Neural cell (in vitro differentiated cells): ENCODE measurements around the gene ZNF768. TPM values are rescaled to one million over a fixed set of nuclear protein-coding genes. Genes with fewer than 3 reads are reported as not detected.
A peak's percentile ranks its signal among the peaks of the same experiment; 100 is the strongest.

Source experiments
- H2AFZ ChIP-seq: fragments of 200-600, 300-800 bp; sonication (generic), shearing (Covaris generic); 2 replicates; pipeline ENCODE4 v1.6.0; 2014; ENCODE audit warnings: low read depth, mild to moderate bottlenecking, antibody characterized with exemption, low read length, moderate library complexity
- H3F3A ChIP-seq: fragments of 200-600 bp; shearing (Covaris generic); 2 replicates; pipeline ENCODE4 v1.6.1; 2016; ENCODE audit warnings: mild to moderate bottlenecking, moderate library complexity, mixed read lengths, antibody characterized with exemption, low read length; ENCODE audit not compliant: insufficient read depth, poor library complexity, severe bottlenecking
- H3K27ac ChIP-seq: fragments of 200-600, 300-800 bp; sonication (generic), shearing (Covaris generic); 2 replicates; pipeline ENCODE4 v1.5.1; 2014; ENCODE audit warnings: mild to moderate bottlenecking, low read length, moderate library complexity
- H3K27me3 ChIP-seq: fragments of 300-800, 200-600 bp; sonication (generic), shearing (Covaris generic); 2 replicates; pipeline ENCODE4 v1.6.0; 2014; ENCODE audit warnings: mild to moderate bottlenecking, low read depth, low read length, moderate library complexity; ENCODE audit not compliant: insufficient read depth
- H3K36me3 ChIP-seq: fragments of 300-800, 200-600 bp; sonication (generic), shearing (Covaris generic); 2 replicates; pipeline ENCODE4 v1.5.1; 2014; ENCODE audit warnings: mild to moderate bottlenecking, antibody characterized with exemption, low read length, moderate library complexity; ENCODE audit not compliant: insufficient read depth
- H3K4me2 ChIP-seq: fragments of 300-800, 200-600 bp; sonication (generic), shearing (Covaris generic); 2 replicates; pipeline ENCODE4 v1.6.0; 2014; ENCODE audit warnings: mild to moderate bottlenecking, low read length
- H3K4me3 ChIP-seq: fragments of 300-800, 200-600 bp; sonication (generic), shearing (Covaris generic); 2 replicates; pipeline ENCODE4 v1.5.1; 2014; ENCODE audit warnings: mild to moderate bottlenecking, low read length, moderate library complexity
- H3K79me2 ChIP-seq: fragments of 200-600 bp; shearing (Covaris generic); replicated peaks from 2 replicates; pipeline ENCODE4 v1.6.0; 2014; ENCODE audit warnings: mild to moderate bottlenecking, low read length, moderate library complexity; ENCODE audit not compliant: insufficient read depth
- H3K9ac ChIP-seq: fragments of 300-800, 200-600 bp; sonication (generic), shearing (Covaris generic); 2 replicates; pipeline ENCODE4 v1.6.1; 2016; ENCODE audit warnings: mild to moderate bottlenecking, low read length, mixed read lengths
- H3K9me2 ChIP-seq: fragments of 200-600 bp; shearing (Covaris generic); 2 replicates; pipeline ENCODE4 v1.6.1; 2016; ENCODE audit warnings: mild to moderate bottlenecking, low read length, mixed read lengths; ENCODE audit not compliant: insufficient read depth
- H3K9me3 ChIP-seq: fragments of 200-600, 300-800 bp; sonication (generic), shearing (Covaris generic); 2 replicates; pipeline ENCODE4 v1.6.1; 2016; ENCODE audit warnings: mild to moderate bottlenecking, mixed run types, low read length, moderate library complexity, mixed read lengths
- H4K20me1 ChIP-seq: fragments of 200-600 bp; shearing (Covaris generic); 2 replicates; pipeline ENCODE4 v1.6.1; 2016; ENCODE audit warnings: mild to moderate bottlenecking, mixed run types; ENCODE audit not compliant: insufficient read depth
- EP300 ChIP-seq: fragments of 450-650 bp; conservative IDR thresholded peaks from 2 replicates; pipeline ENCODE4 v1.6.1; 2014; ENCODE audit warnings: antibody characterized with exemption, mild to moderate bottlenecking, moderate library complexity; ENCODE audit not compliant: poor library complexity, severe bottlenecking
- EZH2 ChIP-seq: fragments of 200-600, 300-800 bp; shearing (Covaris generic), sonication (generic); IDR thresholded peaks from 2 replicates; pipeline ENCODE4 v1.6.1; 2014; ENCODE audit warnings: antibody characterized with exemption, low read length, borderline replicate concordance, mild to moderate bottlenecking; ENCODE audit not compliant: insufficient read depth, poor library complexity, severe bottlenecking
- MXI1 ChIP-seq: fragments of 450-650 bp; conservative IDR thresholded peaks from 2 replicates; pipeline ENCODE4 v1.6.1; 2014; ENCODE audit warnings: antibody characterized with exemption, mild to moderate bottlenecking; ENCODE audit not compliant: poor library complexity, severe bottlenecking
- POLR2AphosphoS5 ChIP-seq: IDR thresholded peaks from 2 replicates; pipeline ENCODE4 v1.6.1; 2012
- RAD21 ChIP-seq: fragments of 450-650 bp; conservative IDR thresholded peaks from 2 replicates; pipeline ENCODE4 v1.6.1; 2014; ENCODE audit warnings: antibody characterized with exemption, mild to moderate bottlenecking, moderate library complexity
- SMC3 ChIP-seq: fragments of 450-650 bp; conservative IDR thresholded peaks from 2 replicates; pipeline ENCODE4 v1.6.1; 2014; ENCODE audit warnings: antibody characterized with exemption, mild to moderate bottlenecking, moderate library complexity; ENCODE audit not compliant: poor library complexity
- TAF1 ChIP-seq: IDR thresholded peaks from 2 replicates; pipeline ENCODE4 v1.6.1; 2012; ENCODE audit warnings: low read depth
- polyA plus RNA-seq: library from polyadenylated mRNA; depleted of rRNA; stranded (reverse); fragments of >200 nt; gene quantifications from 2 replicates; pipeline ENCODE4 v1.2.3, GENCODE V29; 2014
- TF ChIP-seq, protein P1 (sequence below): fragments of 450-650 bp; IDR thresholded peaks from 2 replicates; pipeline ENCODE4 v1.5.1; 2014; ENCODE audit warnings: antibody characterized with exemption, mild to moderate bottlenecking, moderate library complexity; ENCODE audit not compliant: poor library complexity, severe bottlenecking
- TF ChIP-seq, protein P2 (sequence below): IDR thresholded peaks from 2 replicates; pipeline ENCODE4 v1.6.1; 2012; ENCODE audit warnings: borderline replicate concordance

Gene ZNF768
- polyA plus RNA-seq, 1 donor from 2014 or later: 54.4 TPM

DNA sequence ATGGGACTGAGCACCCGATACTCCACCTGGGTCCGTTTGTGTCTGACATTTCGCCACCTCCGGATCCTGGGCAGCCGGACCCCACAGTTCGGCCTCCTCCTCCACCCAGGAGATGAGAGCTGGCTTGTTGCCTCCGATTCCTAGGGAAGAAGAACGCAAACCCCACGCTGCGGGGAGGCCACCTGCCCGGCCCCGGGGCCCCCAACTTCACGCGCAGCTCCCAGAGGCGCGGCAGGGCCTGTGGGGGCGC is 31.3 kb upstream of the ZNF768 start:
- no peak for TF ChIP-seq MXI1
- TF ChIP-seq, protein P1, sequence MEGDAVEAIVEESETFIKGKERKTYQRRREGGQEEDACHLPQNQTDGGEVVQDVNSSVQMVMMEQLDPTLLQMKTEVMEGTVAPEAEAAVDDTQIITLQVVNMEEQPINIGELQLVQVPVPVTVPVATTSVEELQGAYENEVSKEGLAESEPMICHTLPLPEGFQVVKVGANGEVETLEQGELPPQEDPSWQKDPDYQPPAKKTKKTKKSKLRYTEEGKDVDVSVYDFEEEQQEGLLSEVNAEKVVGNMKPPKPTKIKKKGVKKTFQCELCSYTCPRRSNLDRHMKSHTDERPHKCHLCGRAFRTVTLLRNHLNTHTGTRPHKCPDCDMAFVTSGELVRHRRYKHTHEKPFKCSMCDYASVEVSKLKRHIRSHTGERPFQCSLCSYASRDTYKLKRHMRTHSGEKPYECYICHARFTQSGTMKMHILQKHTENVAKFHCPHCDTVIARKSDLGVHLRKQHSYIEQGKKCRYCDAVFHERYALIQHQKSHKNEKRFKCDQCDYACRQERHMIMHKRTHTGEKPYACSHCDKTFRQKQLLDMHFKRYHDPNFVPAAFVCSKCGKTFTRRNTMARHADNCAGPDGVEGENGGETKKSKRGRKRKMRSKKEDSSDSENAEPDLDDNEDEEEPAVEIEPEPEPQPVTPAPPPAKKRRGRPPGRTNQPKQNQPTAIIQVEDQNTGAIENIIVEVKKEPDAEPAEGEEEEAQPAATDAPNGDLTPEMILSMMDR: no peak
- no peak for TF ChIP-seq RAD21
- TF ChIP-seq EZH2: no peak
- TF ChIP-seq EP300: no peak
- no peak for TF ChIP-seq TAF1
- no peak for TF ChIP-seq SMC3
- TF ChIP-seq POLR2AphosphoS5: no peak
- TF ChIP-seq, protein P2, sequence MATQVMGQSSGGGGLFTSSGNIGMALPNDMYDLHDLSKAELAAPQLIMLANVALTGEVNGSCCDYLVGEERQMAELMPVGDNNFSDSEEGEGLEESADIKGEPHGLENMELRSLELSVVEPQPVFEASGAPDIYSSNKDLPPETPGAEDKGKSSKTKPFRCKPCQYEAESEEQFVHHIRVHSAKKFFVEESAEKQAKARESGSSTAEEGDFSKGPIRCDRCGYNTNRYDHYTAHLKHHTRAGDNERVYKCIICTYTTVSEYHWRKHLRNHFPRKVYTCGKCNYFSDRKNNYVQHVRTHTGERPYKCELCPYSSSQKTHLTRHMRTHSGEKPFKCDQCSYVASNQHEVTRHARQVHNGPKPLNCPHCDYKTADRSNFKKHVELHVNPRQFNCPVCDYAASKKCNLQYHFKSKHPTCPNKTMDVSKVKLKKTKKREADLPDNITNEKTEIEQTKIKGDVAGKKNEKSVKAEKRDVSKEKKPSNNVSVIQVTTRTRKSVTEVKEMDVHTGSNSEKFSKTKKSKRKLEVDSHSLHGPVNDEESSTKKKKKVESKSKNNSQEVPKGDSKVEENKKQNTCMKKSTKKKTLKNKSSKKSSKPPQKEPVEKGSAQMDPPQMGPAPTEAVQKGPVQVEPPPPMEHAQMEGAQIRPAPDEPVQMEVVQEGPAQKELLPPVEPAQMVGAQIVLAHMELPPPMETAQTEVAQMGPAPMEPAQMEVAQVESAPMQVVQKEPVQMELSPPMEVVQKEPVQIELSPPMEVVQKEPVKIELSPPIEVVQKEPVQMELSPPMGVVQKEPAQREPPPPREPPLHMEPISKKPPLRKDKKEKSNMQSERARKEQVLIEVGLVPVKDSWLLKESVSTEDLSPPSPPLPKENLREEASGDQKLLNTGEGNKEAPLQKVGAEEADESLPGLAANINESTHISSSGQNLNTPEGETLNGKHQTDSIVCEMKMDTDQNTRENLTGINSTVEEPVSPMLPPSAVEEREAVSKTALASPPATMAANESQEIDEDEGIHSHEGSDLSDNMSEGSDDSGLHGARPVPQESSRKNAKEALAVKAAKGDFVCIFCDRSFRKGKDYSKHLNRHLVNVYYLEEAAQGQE: no peak
- Histone ChIP-seq H3K36me3 (no peaks in the 10 kb centered on the region), H3K9me3 (no peaks in the 10 kb centered on the region), H3K4me3 (peak overlapping the region; percentile 89), H3K27me3 (no peaks in the 10 kb centered on the region), H3K9ac (peak overlapping the region; percentile 98), H3K9me2 (no peaks in the 10 kb centered on the region), H3K4me2 (peak overlapping the region; percentile 78), H3K27ac (peak overlapping the region; percentile 97), H3K79me2 (peaks cover 7% of the 10 kb centered on the region), H3F3A (no peaks in the 10 kb centered on the region), H2AFZ (peak overlapping the region; percentile 95), H4K20me1 (no peaks in the 10 kb centered on the region)

DNA sequence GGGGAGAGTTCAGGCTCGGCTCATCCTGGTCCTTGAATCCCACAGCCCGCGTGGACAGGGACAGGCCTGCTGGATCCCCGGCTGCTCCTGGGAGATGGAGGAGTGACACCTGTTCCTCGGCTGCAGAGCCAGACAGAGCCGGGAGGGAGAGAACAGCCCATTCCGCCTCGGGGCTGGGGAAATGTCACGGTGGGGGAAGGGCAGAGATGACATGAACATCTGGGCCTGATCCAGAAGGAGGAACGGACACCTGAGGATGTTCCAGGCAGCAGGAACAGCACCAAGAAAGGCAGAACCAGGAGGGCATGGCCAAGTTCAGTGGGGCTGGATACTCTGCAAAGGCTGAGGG is 29.7 kb upstream of the ZNF768 start:
- Histone ChIP-seq H2AFZ (no peak overlapping the region), H3K27me3 (no peaks in the 10 kb centered on the region), H3K27ac (no peak overlapping the region), H3K9me2 (no peaks in the 10 kb centered on the region), H3K4me2 (no peak overlapping the region), H4K20me1 (no peaks in the 10 kb centered on the region), H3F3A (no peaks in the 10 kb centered on the region), H3K9me3 (no peaks in the 10 kb centered on the region), H3K79me2 (peaks cover 7% of the 10 kb centered on the region), H3K36me3 (no peaks in the 10 kb centered on the region), H3K4me3 (no peak overlapping the region), H3K9ac (no peak overlapping the region)
- no peak for TF ChIP-seq SMC3
- TF ChIP-seq, protein P1: no peak
- no peak for TF ChIP-seq EP300
- no peak for TF ChIP-seq POLR2AphosphoS5
- no peak for TF ChIP-seq TAF1
- no peak for TF ChIP-seq MXI1
- TF ChIP-seq RAD21: no peak
- TF ChIP-seq, protein P2: no peak
- no peak for TF ChIP-seq EZH2
